ENCODE measurements around the gene MACF1. TPM values are rescaled to one million over a fixed set of nuclear protein-coding genes. Genes with fewer than 3 reads are reported as not detected.
A peak's percentile ranks its signal among the peaks of the same experiment; 100 is the strongest.

The MACF1 gene
- total RNA-seq, 5 donors from 2014 or later (not counting 1 experiment from before 2014, with no cell fraction given), result 232 to 596 (median 258) TPM

- no peaks in the 10 kb centered on the region for H3K27me3 Mint-ChIP-seq
- Histone ChIP-seq H3K9me3 (no peaks in the 10 kb centered on the region), H3K4me3 (ENCODE audit: control insufficient read depth in 1 of 2, extremely low read depth in 1 of 2, low read length in 1 of 2) (no peak overlapping the region), H3K36me3 (ENCODE audit: control insufficient read depth in 2 of 2, extremely low read depth in 1 of 2, insufficient read depth in 1 of 2, low read length in 1 of 2) (no peaks in the 10 kb centered on the region), H3K27ac (ENCODE audit: low read length) (no peak overlapping the region), H3K27me3 (replicated peaks in 1 of 2; ENCODE audit: control insufficient read depth in 2 of 2, extremely low read depth in 1 of 2, insufficient read depth in 2 of 2, low read length in 1 of 2) (no peaks in the 10 kb centered on the region), H3K4me1 (ENCODE audit: control insufficient read depth in 1 of 2, extremely low read depth in 1 of 2, insufficient read depth in 2 of 2, low read length in 2 of 2) (no peaks in the 10 kb centered on the region)
- DNase-seq (no peak), ATAC-seq (replicated peaks in 1 of 4) (no peak)
- ChIA-PET POLR2A (no interaction called here), CTCF (no interaction called here)
- H3K27ac Mint-ChIP-seq, result no peak overlapping the region
- H3K4me1 Mint-ChIP-seq, result no peaks in the 10 kb centered on the region
- H3K4me3 Mint-ChIP-seq, result no peak overlapping the region
- H3K9me3 Mint-ChIP-seq, result no peaks in the 10 kb centered on the region
- H3K36me3 Mint-ChIP-seq, result no peaks in the 10 kb centered on the region
- no CpG with 5 or more reads among the region's 3 CpGs for WGBS (ENCODE audit: insufficient coverage)
These were observed 26.8 kb upstream of the MACF1 start for GRCh38 chr1:39177706-39178105.

GRCh38 chr1:39178541-39179431, 25.7 kb upstream of the MACF1 start:
- Histone ChIP-seq H3K4me3 (ENCODE audit: control insufficient read depth in 1 of 2, extremely low read depth in 1 of 2, low read length in 1 of 2) (no peak overlapping the region), H3K36me3 (ENCODE audit: control insufficient read depth in 2 of 2, extremely low read depth in 1 of 2, insufficient read depth in 1 of 2, low read length in 1 of 2) (no peaks in the 10 kb centered on the region), H3K27ac (ENCODE audit: low read length) (no peak overlapping the region), H3K27me3 (replicated peaks in 1 of 2; ENCODE audit: control insufficient read depth in 2 of 2, extremely low read depth in 1 of 2, insufficient read depth in 2 of 2, low read length in 1 of 2) (no peaks in the 10 kb centered on the region), H3K4me1 (ENCODE audit: control insufficient read depth in 1 of 2, extremely low read depth in 1 of 2, insufficient read depth in 2 of 2, low read length in 2 of 2) (peaks cover 3 to 6% of the 10 kb centered on the region in 2 experiments), H3K9me3 (no peaks in the 10 kb centered on the region)
- Mint-ChIP-seq H3K4me3 (no peak overlapping the region), H3K4me1 (peaks cover 8 to 11% (median 10%) of the 10 kb centered on the region in 3 donors), H3K9me3 (no peaks in the 10 kb centered on the region), H3K27ac (no peak overlapping the region), H3K36me3 (no peaks in the 10 kb centered on the region), H3K27me3 (no peaks in the 10 kb centered on the region)
- POLR2A ChIA-PET, result no interaction called here
- no peak for ATAC-seq (replicated peaks in 1 of 4)
- CTCF ChIA-PET, result interaction anchor here in 1 of 2 donors (0.6 kb wide), 1 partner anchor 1085 kb away, joined by 3 read pairs; no protein-coding TSS in a partner anchor
- 89% methylated on average over 4 of the region's 6 CpGs for WGBS (ENCODE audit: insufficient coverage)
- no peak for DNase-seq

DNA sequence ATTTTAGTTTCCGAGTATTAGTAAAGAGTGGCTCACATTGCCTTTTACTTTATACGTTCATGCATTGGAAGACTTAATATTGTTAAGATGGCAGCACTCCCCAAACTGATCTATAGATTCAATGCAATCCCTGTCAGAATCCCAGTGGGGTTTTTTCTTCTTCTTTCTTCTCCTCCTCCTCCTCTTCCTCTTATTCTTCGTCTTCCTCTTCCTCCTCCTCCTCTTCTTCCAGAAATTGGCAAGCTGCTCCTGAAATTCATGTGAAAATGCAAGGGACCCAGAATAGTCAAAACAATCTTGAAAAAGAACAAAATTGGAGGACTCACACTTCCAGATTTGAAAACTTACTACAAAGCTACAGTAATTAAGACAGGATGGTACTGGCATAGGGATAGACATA, 23.2 kb upstream of the MACF1 start:
- WGBS (ENCODE audit: insufficient coverage), result 100% methylated on average over 1 of the region's 3 CpGs
- Mint-ChIP-seq H3K36me3 (no peaks in the 10 kb centered on the region), H3K4me1 (peaks cover 29 to 36% (median 35%) of the 10 kb centered on the region in 3 donors), H3K4me3 (no peak overlapping the region), H3K27me3 (no peaks in the 10 kb centered on the region), H3K27ac (peak overlapping the region in 1 of 2 donors; percentile 56), H3K9me3 (no peaks in the 10 kb centered on the region)
- no peak for ATAC-seq (replicated peaks in 1 of 4)
- Histone ChIP-seq H3K4me3 (ENCODE audit: control insufficient read depth in 1 of 2, extremely low read depth in 1 of 2, low read length in 1 of 2) (no peak overlapping the region), H3K9me3 (no peaks in the 10 kb centered on the region), H3K4me1 (ENCODE audit: control insufficient read depth in 1 of 2, extremely low read depth in 1 of 2, insufficient read depth in 2 of 2, low read length in 2 of 2) (peaks cover 11 to 19% of the 10 kb centered on the region in 2 experiments), H3K27ac (ENCODE audit: low read length) (no peak overlapping the region), H3K36me3 (ENCODE audit: control insufficient read depth in 2 of 2, extremely low read depth in 1 of 2, insufficient read depth in 1 of 2, low read length in 1 of 2) (no peaks in the 10 kb centered on the region), H3K27me3 (replicated peaks in 1 of 2; ENCODE audit: control insufficient read depth in 2 of 2, extremely low read depth in 1 of 2, insufficient read depth in 2 of 2, low read length in 1 of 2) (no peaks in the 10 kb centered on the region)
- CTCF ChIA-PET, result interaction anchor here in 1 of 2 donors (0.6 kb wide), 1 partner anchor 14 kb away, joined by 4 read pairs; no protein-coding TSS in a partner anchor
- POLR2A ChIA-PET, result no interaction called here
- no peak for DNase-seq

GRCh38 chr1:39182804-39183203, 21.7 kb upstream of the MACF1 start:
- no peak overlapping the region for H3K4me3 Mint-ChIP-seq
- H3K9me3 ChIP-seq, result no peaks in the 10 kb centered on the region
- no peaks in the 10 kb centered on the region for H3K27me3 Mint-ChIP-seq
- peaks cover 33 to 46% (median 46%) of the 10 kb centered on the region in 3 donors for H3K4me1 Mint-ChIP-seq
- no peaks in the 10 kb centered on the region for H3K36me3 ChIP-seq (ENCODE audit: control insufficient read depth in 2 of 2, extremely low read depth in 1 of 2, insufficient read depth in 1 of 2, low read length in 1 of 2)
- no peak overlapping the region for H3K4me3 ChIP-seq (ENCODE audit: control insufficient read depth in 1 of 2, extremely low read depth in 1 of 2, low read length in 1 of 2)
- ChIA-PET POLR2A (interaction anchor here in 1 of 2 donors (0.6 kb wide), 1 partner anchor 351 kb away, joined by 3 read pairs; no protein-coding TSS in a partner anchor), CTCF (interaction anchor here in 1 of 2 donors (1.1 to 13.6 kb wide), 3 partner anchors 10 to 95 kb away, joined by 3 to 364 read pairs (median 53); no protein-coding TSS in a partner anchor)
- no peaks in the 10 kb centered on the region for H3K27me3 ChIP-seq (replicated peaks in 1 of 2; ENCODE audit: control insufficient read depth in 2 of 2, extremely low read depth in 1 of 2, insufficient read depth in 2 of 2, low read length in 1 of 2)
- peak overlapping the region; percentile 64 for H3K27ac ChIP-seq (ENCODE audit: low read length)
- DNase-seq (no peak), ATAC-seq (replicated peaks in 1 of 4) (no peak)
- H3K36me3 Mint-ChIP-seq, result no peaks in the 10 kb centered on the region
- peaks cover 11 to 19% of the 10 kb centered on the region in 2 experiments for H3K4me1 ChIP-seq (ENCODE audit: control insufficient read depth in 1 of 2, extremely low read depth in 1 of 2, insufficient read depth in 2 of 2, low read length in 2 of 2)
- no peaks in the 10 kb centered on the region for H3K9me3 Mint-ChIP-seq
- peak overlapping the region; percentile 96 for H3K27ac Mint-ChIP-seq
- WGBS (ENCODE audit: insufficient coverage), result no CpG with 5 or more reads among the region's 2 CpGs

DNA sequence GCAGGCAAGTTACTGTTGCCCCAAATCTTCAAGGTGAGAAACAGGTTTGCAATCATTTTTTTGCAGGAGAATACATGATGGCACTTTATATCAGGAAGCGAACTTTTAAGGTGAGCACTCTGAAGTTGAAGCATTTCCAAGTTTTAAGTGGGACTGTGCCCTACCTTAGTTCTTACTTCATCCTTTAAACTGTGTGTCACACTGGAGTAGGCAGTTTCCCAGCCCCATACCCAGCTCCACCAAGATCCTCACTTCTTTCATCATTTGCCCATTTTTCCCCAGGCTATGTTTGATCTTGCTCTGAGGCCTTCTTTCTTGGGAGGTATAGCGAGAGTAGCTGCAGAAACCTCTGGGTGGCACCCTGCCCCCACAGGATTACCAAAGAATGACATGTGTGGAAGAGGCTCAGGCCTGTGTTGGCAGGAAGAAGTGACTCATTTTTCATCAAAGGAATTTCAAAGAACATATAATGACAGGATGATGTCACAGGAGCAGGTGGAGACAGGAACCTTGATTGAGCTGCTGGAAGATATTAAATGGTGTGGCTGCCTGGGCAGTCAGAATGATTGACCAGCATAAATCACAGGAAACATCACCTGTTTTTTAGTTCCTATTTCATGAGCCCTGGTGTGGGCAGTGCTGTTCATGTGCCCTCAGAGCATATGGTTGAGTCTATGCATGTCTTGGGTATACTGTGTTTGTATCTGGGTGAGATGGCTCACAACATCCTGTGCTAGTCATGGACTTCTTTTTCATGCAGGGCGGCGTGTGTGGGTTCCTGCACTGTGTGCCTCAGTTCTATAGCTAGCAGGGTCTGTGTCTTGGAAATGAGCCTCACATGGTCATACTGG, 20.8 kb upstream of the MACF1 start:
- Histone ChIP-seq H3K27ac (ENCODE audit: low read length) (peak overlapping the region; percentile 83), H3K27me3 (replicated peaks in 1 of 2; ENCODE audit: control insufficient read depth in 2 of 2, extremely low read depth in 1 of 2, insufficient read depth in 2 of 2, low read length in 1 of 2) (no peaks in the 10 kb centered on the region), H3K4me1 (ENCODE audit: control insufficient read depth in 1 of 2, extremely low read depth in 1 of 2, insufficient read depth in 2 of 2, low read length in 2 of 2) (peaks cover 11 to 19% of the 10 kb centered on the region in 2 experiments), H3K36me3 (ENCODE audit: control insufficient read depth in 2 of 2, extremely low read depth in 1 of 2, insufficient read depth in 1 of 2, low read length in 1 of 2) (no peaks in the 10 kb centered on the region), H3K4me3 (ENCODE audit: control insufficient read depth in 1 of 2, extremely low read depth in 1 of 2, low read length in 1 of 2) (no peak overlapping the region), H3K9me3 (no peaks in the 10 kb centered on the region)
- H3K9me3 Mint-ChIP-seq, result no peaks in the 10 kb centered on the region
- WGBS (ENCODE audit: insufficient coverage), result 89% methylated on average over 1 of the region's 4 CpGs
- DNase-seq, result peak; percentile 63 to 90 (median 79)
- no peaks in the 10 kb centered on the region for H3K27me3 Mint-ChIP-seq
- ATAC-seq (replicated peaks in 1 of 4), result peak; percentile 89 to 93 (median 90)
- peaks cover 33 to 46% (median 46%) of the 10 kb centered on the region in 3 donors for H3K4me1 Mint-ChIP-seq
- CTCF ChIA-PET, result interaction anchor here (0.6 to 13.6 kb wide), 23 partner anchors 9 to 1202 kb away, joined by 3 to 364 read pairs (median 4); partner anchors contain the start of gene MACF1 (in 1 of the 2)
- peak overlapping the region in 2 of 3 donors; percentile 2 to 39 for H3K4me3 Mint-ChIP-seq
- POLR2A ChIA-PET, result interaction anchor here (0.6 to 0.9 kb wide), 3 partner anchors 9 to 75 kb away, joined by 3 read pairs; no protein-coding TSS in a partner anchor
- H3K36me3 Mint-ChIP-seq, result no peaks in the 10 kb centered on the region
- peak overlapping the region; percentile 96 for H3K27ac Mint-ChIP-seq
